ENCODE data around the gene RNF220. TPM values are rescaled to one million over a fixed set of nuclear protein-coding genes. Genes with fewer than 3 reads are reported as not detected.

The RNF220 gene
- polyA plus RNA-seq, 1 donor (not counting 4 experiments of a cell fraction or from before 2014, with no cell fraction given): 42.7 TPM

- H2AFZ ChIP-seq (ENCODE audit: control insufficient read depth, low read length): no peak overlapping the region
- no peaks in the 10 kb centered on the region for H3K36me3 ChIP-seq (ENCODE audit: control insufficient read depth in 2 of 2, extremely low read depth in 1 of 2, insufficient read depth in 2 of 2, low read length in 2 of 2)
- H3K27me3 ChIP-seq (ENCODE audit: control insufficient read depth, extremely low read depth, insufficient read depth, low read length): peaks cover 19% of the 10 kb centered on the region
- H4K20me1 ChIP-seq (ENCODE audit: control insufficient read depth, extremely low read depth, insufficient read depth, low read length): no peaks in the 10 kb centered on the region
- H3K27ac ChIP-seq (ENCODE audit: control insufficient read depth, insufficient read depth, low read length): no peak overlapping the region
- no peak overlapping the region for H3K4me2 ChIP-seq (ENCODE audit: control insufficient read depth, extremely low read depth, insufficient read depth, low read depth, low read length)
- H3K9ac ChIP-seq (ENCODE audit: control insufficient read depth, extremely low read depth, insufficient read depth, low read length): no peak overlapping the region
- TF ChIP-seq EZH2 (IDR thresholded peaks at IDR 0.05; ENCODE audit: low read length): no peak
- TF ChIP-seq CTCF (optimal IDR thresholded peaks at IDR 0.05 in 1 of 3, IDR thresholded peaks at IDR 0.05 in 1 of 3, conservative IDR thresholded peaks at IDR 0.05 in 1 of 3; ENCODE audit: extremely low read depth in 1 of 3, insufficient read depth in 2 of 3, low read length in 3 of 3): no peak
- no peaks in the 10 kb centered on the region for H3K9me3 ChIP-seq (ENCODE audit: control insufficient read depth, low read depth, low read length)
- H3K4me3 ChIP-seq (ENCODE audit: control insufficient read depth in 2 of 3, extremely low read depth in 1 of 3, insufficient read depth in 2 of 3, low read depth in 1 of 3, low read length in 3 of 3): no peak overlapping the region
- dilution Hi-C loops (cut with MboI; ENCODE audit: extremely low pct_ligation_motif_present, low sequenced_read_pairs): no loop called here
- FAIRE-seq (no peak), DNase-seq (ENCODE audit: low read depth, low spot score) (no peak)
- no peaks in the 10 kb centered on the region for H3K4me1 ChIP-seq (ENCODE audit: control insufficient read depth, extremely low read depth, insufficient read depth, low read length)
- H3K79me2 ChIP-seq (ENCODE audit: control insufficient read depth, insufficient read depth, low read length): no peaks in the 10 kb centered on the region
- no peaks in the 10 kb centered on the region for H3K9me1 ChIP-seq (ENCODE audit: control insufficient read depth, extremely low read depth, insufficient read depth, low read length)
Measured at GRCh38 chr1:44587796-44588460, 182.9 kb downstream of the RNF220 start.

- Histone ChIP-seq H3K4me2 (ENCODE audit: control insufficient read depth, extremely low read depth, insufficient read depth, low read depth, low read length) (no peak overlapping the region), H2AFZ (ENCODE audit: control insufficient read depth, low read length) (no peak overlapping the region), H3K36me3 (ENCODE audit: control insufficient read depth in 2 of 2, extremely low read depth in 1 of 2, insufficient read depth in 2 of 2, low read length in 2 of 2) (no peaks in the 10 kb centered on the region), H3K4me1 (ENCODE audit: control insufficient read depth, extremely low read depth, insufficient read depth, low read length) (no peaks in the 10 kb centered on the region), H3K27me3 (ENCODE audit: control insufficient read depth, extremely low read depth, insufficient read depth, low read length) (peaks cover 19% of the 10 kb centered on the region), H3K9me3 (ENCODE audit: control insufficient read depth, low read depth, low read length) (no peaks in the 10 kb centered on the region), H3K9me1 (ENCODE audit: control insufficient read depth, extremely low read depth, insufficient read depth, low read length) (no peaks in the 10 kb centered on the region), H3K9ac (ENCODE audit: control insufficient read depth, extremely low read depth, insufficient read depth, low read length) (no peak overlapping the region), H3K27ac (ENCODE audit: control insufficient read depth, insufficient read depth, low read length) (no peak overlapping the region), H3K4me3 (ENCODE audit: control insufficient read depth in 2 of 3, extremely low read depth in 1 of 3, insufficient read depth in 2 of 3, low read depth in 1 of 3, low read length in 3 of 3) (no peak overlapping the region), H4K20me1 (ENCODE audit: control insufficient read depth, extremely low read depth, insufficient read depth, low read length) (no peaks in the 10 kb centered on the region), H3K79me2 (ENCODE audit: control insufficient read depth, insufficient read depth, low read length) (no peaks in the 10 kb centered on the region)
- TF ChIP-seq EZH2 (IDR thresholded peaks at IDR 0.05; ENCODE audit: low read length): no peak
- no peak for FAIRE-seq
- no peak for DNase-seq (ENCODE audit: low read depth, low spot score)
- dilution Hi-C loops (cut with MboI; ENCODE audit: extremely low pct_ligation_motif_present, low sequenced_read_pairs): no loop called here
Measured at GRCh38 chr1:44588551-44589210, 183.6 kb downstream of the RNF220 start.
